ENCODE results near the gene CCNJL.

- TF ChIP-seq EZH2 (IDR thresholded peaks at IDR 0.05; ENCODE audit: borderline replicate concordance, low read length) (no peak), CTCF (conservative IDR thresholded peaks at IDR 0.05 in 1 of 2, IDR thresholded peaks at IDR 0.05 in 1 of 2; ENCODE audit: extremely low read depth in 1 of 2, insufficient read depth in 1 of 2, low read depth in 1 of 2, low read length in 2 of 2) (no peak)
Observed at GRCh38 chr5:160231783-160232342, 80.5 kb downstream of the CCNJL start.
